Activated CD8-positive, alpha-beta memory T cell treated with anti-CD3 and anti-CD28 coated beads for 24 hours (primary cell): ENCODE measurements around the gene ASTE1.
"Not testable (repeated sequence)": the region's sequence is repeated elsewhere in the genome, so short reads cannot be mapped to it uniquely, and the experiment has no call there.

Experiments used
- DNase-seq: peaks from one replicate; pipeline ENCODE4 v3.0.0-alpha.2; 2020

The ASTE1 gene, protein sequence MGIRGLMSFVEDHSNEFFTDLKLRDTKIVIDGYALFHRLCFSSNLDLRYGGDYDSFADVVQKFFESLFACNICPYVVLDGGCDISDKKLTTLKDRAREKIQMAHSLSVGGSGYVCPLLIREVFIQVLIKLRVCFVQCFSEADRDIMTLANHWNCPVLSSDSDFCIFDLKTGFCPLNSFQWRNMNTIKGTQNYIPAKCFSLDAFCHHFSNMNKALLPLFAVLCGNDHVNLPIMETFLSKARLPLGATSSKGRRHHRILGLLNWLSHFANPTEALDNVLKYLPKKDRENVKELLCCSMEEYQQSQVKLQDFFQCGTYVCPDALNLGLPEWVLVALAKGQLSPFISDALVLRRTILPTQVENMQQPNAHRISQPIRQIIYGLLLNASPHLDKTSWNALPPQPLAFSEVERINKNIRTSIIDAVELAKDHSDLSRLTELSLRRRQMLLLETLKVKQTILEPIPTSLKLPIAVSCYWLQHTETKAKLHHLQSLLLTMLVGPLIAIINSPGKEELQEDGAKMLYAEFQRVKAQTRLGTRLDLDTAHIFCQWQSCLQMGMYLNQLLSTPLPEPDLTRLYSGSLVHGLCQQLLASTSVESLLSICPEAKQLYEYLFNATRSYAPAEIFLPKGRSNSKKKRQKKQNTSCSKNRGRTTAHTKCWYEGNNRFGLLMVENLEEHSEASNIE

DNA sequence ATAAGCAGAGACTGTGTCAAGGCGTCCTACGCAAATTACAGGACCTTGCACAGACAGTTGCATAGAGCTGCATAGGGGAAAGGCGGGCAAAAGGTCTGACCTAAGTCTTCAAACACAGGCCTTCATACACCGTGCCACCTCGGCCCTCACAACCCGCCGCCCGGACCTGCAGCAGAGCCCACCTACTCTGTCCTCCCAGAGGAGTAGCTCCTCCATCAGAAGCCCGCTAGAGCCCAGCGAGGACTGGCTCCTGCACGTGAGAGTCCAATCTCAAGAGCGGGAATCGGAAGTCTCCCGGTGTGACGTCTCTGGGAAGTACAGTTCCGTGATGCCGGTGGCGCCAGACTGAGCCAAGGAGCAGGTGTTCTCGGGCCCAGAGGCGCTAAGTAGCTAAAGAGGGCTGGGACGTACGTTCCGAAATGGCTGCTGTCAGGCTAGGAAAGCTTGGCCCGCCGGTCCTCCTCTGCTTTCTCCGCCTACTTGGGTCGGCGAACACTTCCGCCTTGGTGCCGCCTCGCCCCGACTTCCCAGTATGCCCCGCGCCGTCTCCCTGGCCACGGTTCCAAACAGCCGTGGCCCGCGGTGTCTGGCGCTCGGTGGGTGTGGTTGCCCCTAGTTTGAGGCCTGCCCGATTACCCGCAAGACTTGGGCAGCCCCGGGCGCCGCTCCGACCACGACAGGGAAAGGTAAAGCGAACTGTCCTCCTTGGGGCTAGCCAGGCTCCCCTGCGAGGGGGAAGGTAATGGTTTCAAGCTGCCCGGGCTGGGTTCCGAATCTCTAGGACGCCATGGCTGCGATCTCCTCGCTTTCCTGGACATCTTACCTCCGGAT, at the start of gene ASTE1, which contains the start of gene NEK11:
Gene ASTE1 (minus strand): TSS at position 505 of the 831 bp plus-strand sequence. CDS start 1,519 bp downstream, outside the sequence.
Gene NEK11 (plus strand): TSS at position 557 of the 831 bp plus-strand sequence. CDS start 2,832 bp downstream, outside the sequence.
- DNase-seq, result peak; percentile 93

DNA sequence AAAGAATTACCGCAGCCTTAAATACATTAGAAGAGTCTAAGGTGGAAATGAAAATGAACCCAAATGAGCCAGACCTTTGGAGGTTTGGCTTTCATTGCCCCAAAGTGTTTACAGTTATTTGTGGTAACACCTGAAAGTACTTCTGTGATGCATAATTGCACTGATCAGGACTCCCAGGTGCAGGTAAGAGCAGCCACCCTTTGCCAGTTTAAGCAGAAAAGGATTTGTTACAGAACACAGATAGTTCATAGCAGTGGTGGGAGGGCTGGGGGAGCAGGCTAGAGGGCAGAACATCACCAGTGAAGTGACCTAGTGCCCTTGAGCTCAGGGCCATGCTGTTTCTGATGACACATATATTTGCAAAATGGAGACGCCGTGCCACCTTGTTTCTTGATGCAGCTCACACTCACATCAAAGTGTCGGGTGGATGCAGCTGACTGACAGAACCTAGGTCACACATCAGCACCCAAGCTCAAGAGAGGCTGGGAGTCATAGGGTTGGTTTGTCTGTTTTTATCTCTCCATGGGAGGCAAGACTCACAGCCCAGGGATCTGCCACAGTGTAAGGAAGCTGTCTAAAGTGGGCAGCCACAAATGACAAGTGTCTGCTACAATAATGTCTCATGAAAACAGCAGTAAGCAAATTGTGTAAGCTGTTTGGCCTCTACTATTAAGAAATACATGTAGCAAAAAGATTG, 49.2 kb upstream of the ASTE1 start:
- DNase-seq, result no peak

DNA sequence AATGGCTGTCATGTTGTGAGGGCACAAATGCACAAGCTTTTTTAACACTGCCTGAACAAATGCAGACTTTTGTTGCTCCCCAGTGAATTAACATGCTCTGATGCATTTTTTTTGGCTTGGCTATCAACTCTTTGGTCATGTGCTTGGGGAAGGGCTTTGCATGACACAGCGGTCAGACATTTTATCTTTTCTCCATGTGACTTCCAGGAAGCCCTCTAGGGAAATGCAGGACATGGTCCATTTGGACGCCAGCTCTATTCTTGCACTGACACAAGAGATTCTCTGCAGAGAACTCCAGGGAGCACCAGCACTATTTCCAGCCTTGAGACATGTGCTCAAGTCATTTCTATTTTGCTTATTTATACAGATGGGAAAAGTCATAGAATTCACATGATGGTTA, 46.2 kb upstream of the ASTE1 start:
- no peak for DNase-seq

DNA sequence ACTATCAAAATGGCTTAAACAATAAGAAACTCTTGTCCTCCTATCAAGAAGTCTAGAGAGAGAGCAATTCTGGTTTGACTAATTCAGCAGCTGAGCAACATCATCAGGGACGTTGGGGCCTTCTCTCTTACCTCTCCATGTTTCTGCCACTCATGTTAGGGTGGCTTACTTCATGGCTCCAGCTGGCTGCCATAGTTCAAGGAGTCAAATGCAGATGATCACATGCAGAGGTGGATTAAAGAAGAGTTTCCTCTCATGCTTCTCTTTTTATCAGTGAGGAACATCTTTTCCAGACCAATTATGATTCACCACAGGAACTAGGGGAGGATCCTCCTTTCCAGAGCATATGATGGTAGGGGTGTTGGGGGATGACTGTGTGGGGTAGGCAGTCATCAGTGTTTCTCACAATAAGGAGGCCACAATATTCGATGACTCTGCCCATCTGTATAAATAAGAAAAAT, 45.5 kb upstream of the ASTE1 start:
- DNase-seq, result no peak

DNA sequence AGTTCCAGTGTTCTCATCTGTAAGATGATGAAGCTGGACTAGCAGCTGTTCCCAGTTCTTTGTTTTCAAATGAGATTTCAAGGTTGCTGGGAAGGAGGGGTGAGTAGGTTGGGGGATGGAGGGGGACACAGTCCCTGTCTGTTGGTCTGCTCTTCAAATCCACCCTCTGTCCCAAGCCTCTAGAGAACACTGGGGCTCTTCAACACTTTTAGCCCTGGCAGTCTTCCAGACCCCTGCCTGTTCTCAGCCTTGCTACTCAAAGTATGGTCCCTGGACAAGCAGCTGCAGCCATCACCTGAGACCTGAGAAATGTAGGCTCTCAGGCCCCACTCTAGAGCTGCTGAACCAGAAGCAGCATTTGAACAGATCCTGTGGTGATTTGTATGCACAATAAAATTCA, 41.4 kb upstream of the ASTE1 start:
- no peak for DNase-seq

DNA sequence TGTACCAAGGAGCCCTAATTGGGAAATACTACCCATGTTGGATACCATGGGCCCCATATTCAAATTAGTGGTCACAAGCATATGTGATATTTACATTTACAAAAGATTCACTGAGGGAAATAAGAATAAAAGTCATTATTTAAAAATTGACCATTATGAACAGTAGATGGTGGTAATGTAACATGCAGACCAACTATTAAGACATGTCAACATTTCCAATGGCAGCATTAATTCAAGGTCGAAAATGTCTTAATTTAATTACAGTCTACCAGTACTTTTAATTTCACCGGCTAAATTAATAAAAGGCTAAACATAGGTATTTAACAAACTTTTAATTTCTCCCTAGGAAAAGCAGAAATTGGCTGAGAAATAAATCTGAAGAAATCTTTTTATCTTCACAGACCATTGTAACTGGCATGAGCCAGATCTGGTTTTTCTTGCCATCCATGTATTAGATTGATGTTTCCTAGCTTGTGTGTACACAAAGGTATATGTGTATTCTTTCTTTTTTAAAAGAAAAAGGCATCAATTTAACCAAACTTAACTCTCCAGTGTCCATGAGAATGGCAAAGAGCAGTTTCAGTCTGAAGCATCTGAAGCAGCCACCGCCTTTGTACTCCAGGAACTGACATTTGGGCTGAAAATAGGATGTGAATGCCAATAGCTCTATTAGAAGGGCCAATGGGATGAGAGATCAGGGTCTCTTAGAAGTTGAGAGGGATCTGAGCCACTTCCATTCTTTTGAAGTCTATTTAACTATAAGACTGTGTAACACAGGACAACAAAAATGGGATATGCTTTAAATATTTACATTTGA, 26.6 kb upstream of the ASTE1 start:
- no peak for DNase-seq

DNA sequence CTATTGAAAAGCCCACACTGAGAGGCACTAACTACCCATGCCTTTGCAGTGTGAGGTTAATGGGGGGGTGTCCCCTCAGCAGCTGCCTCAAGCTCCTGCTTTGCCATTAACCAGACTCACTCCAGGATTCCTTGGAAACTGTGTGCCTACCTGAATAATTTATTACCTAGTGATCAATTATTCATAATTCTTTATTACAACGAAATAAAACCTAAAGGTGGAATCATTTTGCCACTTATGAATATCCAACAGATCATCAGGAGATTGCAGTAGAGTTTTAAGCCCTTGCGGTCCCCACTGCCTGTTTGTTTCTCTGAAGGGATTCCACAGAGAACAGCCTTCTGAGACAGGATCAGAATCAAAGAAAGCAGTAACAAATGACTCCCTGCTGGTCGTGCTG, 23.4 kb upstream of the ASTE1 start:
- DNase-seq, result no peak

DNA sequence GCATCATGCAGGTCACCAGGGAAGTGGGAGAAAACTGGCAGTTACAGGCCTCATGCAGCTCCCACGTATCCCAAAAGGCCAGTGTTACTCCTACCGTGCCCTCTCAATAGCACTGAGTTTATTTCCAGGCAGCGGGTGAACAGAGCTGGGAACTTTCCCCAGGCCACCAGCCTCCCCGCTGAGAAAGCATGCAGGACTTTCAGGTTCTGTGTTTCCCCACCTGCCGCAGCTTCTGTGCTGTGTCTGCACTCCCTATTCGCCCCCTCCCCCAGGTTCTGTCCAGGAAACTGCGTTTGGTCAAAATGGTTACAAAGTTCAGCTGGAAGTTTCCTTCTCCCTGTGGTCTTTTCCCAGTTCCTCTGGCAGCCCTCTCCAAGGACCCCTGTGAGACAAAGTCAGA, 21.4 kb upstream of the ASTE1 start:
- DNase-seq, result no peak

DNA sequence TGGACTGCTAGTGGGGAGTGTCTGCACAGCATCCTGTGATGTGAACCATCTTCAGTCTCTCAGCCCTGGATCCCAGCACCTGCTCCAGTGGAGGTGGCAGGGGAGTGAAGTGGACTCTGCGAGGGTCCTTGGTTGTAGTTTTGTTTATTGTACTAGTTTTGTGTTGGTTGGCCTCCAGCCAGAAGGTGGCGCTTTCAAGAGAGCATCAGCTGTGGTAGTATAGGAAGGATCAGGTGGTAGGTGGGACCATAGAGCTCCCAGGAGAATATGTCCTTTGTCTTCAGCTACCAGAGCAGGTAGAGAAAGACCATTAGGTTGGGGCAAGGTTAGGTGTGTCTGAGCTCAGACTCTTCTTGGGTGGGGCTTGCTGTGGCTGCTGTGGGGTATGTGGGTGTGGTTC, 21.0 kb upstream of the ASTE1 start:
- DNase-seq, result no peak

DNA sequence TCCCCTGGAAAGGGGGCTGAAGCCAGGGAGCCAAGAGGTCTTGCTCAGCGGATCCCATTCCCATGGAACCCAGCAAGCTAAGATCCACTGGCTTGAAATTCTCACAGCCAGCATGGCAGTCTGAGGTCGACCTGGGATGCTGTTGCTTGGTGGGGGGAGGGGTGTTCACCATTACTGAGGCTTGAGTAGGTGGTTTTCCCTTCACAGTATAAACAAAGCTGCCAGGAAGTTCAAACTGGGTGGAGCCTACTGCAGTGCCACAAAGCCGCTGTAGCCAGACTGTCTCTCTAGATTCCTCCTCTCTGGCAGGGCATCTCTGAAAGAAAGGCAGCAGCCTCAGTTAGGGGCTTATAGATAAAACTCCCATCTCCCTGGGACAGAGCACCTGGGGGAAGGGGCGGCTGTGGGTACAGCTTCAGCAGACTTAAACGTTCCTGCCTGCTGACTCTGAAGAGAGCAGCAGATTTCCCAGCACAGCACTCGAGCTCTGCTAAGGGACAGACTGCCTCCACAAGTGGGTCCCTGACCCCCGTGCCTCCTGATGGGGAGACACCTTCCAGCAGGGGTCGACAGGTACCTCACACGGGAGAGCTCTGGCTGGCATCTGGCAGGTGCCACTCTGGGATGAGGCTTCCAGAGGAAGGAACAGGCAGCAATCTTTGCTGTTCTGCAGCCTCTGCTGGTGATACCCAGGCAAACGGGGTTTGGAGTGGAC, 15.8 kb upstream of the ASTE1 start:
- not testable (repeated sequence) for DNase-seq

DNA sequence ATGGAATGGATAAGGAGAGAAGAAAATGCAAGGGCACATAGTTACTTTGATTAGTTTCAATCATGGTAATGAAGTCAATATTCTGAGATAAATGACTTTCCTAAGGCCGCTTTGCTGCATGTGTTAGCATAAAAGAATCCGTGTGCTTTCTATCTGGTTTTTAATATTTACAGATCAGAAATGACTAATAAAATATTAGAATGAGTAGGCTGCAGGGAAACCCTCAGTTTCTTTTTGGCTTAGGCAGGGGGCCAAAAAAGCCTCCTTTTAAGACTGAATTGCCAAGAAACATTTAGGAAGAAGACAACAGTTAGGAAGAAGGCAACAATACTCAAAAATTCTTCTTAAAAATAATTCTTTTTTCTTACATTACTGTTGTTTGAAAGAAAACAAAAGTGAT, 11.7 kb upstream of the ASTE1 start:
- DNase-seq, result no peak

DNA sequence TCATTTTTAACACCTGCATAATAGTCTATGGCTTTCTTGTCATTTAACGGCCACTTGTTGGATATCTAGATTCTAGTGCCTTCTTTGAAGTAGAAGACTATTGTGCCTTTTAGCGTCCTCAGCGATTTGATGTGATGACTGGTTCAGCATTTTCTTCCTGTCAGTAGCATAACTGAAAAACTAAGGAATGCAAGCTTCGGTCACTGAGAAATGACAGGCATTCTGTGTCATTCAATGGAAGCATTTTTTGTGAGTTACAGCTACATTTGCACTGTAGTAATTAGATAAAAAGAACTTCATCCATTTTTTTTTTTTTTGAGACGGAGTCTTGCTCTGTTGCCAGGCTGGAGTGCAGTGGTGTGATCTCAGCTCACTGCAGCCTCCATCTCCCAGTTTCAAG, 10.4 kb upstream of the ASTE1 start:
- DNase-seq, result no peak

DNA sequence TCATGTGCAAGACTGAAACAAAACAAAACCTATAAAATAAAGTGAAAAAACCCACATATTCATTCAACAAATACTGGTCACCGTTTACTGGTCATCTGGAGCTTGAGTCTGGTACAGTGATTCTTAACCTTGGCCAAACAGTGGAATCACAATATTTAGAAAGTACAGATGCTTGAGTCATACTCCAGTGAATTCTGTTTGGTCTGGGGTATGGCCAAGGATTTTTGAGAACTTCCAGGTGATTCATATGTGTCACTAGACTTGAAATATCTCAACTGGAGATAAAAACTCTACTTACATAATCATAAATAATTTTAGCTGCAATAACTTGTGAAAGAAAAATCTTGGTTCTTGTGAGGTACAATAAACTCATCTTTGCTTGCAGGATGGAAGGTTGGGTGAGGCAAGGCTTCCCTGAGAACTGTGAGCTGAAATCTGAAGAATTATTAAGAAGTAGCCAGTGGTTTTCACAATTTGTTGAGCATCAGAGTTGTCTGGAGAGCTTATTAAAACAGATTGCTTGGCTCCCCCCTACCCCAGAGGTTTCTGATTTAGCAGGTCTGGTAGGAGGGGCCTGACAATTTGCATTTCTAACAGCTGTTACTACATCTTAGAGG, 9.7 kb upstream of the ASTE1 start:
- DNase-seq, result no peak

DNA sequence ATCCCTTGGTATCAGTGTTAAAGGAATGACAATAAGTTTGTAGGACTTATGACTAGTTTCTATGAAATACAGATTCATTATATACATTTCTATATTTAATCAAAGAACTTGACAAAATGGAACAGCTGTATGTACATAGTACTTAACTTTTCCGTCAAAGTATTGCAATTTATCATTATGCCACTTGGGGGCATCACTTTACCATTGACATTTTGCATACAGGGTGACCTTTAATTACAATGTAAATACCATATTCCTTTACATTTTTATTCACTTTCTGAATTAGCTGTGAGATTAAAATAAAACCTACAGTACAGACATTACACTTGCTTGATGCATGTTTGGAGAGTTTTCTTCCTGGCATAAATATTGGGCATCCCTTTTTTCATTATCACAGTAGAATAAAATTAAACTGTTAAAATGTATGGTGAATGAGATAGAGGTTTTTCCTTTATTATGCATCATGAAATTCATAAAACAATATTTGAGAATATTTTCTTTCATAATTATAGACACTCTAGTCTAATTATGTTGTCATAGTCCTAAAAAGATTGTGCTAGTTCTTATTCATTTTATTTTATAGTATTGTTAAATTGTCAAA, 7.0 kb upstream of the ASTE1 start:
- no peak for DNase-seq

DNA sequence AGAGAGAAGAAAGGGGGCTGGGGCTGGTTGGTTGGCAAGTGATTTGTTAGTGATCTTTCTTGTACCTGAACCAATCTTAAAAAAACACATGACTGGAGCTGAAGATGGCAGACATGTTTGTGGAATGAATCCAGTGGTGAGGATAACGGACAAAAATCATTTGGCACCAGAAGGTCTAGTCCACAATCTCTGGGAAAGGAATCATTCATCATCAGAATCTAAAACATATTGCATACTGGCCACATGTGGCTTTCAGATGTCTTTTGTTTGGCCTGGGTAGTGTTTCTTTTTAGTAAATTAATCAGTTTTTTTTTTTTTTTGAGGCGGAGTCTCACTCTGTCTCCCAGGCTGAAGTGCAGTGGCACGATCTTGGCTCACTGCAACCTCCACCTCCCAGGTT, 5.0 kb upstream of the ASTE1 start:
- no peak for DNase-seq

DNA sequence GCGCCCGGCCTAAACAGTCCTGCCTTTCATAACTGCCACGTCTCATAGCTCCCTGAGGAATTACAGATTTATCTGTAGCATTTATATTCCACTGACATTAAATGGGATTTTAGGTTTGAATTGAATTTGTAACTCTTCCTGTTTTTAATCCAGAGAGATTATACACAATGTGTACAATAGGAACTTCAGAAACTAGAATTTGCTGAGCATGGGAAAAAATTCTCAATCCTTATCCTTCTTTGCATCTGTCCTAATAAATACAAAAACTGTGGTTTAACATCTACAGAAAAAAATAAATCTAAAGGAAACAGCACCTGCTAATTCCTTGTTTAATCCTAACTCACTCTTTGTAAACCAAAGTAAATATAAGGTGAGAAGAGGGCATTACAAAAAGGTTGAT, 2.2 kb upstream of the ASTE1 start:
- DNase-seq, result no peak

DNA sequence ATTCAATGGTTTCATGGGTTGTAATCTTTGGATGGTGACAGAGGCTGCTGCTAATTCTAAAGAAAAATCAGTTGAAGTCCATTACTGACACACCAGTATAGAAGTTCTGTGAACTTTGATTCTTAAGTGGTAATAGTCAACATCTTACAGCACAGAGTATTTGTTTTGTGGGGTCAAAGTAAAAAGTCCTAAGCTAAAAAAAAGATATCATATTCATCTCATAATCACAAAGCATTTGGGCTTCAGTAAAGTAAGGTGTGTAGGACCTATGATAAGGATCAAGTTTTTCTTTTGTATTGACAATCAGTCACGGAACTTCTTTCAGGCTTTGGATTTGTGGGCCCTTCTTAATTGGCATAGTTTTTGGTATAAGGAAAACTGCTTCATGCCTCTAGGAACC, 1.1 kb downstream of the ASTE1 start:
- no peak for DNase-seq

DNA sequence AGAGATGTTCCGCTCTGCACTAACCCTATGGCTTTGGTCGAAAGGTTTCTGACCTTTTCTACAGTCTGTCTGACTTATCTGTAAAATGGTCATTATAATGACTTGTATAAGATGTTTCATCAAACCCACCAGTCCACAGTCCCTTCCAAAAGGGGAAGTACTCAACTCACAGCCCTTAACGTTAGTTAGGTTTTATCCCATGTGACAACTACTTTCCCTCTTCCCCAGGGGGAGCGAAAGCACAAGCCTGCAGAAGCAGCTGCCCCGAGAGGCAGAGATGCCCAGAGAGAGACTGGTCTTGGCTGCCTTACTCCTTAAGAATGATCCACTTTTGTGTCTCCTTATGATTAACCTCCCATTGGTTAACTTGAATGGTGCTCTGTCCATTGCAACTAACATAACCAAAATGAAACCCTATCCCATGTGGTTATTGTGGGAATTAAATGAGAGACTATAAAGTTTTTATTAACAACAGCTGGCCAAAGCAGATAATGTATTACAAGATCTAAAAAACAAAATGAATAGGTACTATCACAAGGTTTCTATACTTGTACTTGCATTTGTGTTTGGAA, 6.4 kb downstream of the ASTE1 start:
- no peak for DNase-seq

DNA sequence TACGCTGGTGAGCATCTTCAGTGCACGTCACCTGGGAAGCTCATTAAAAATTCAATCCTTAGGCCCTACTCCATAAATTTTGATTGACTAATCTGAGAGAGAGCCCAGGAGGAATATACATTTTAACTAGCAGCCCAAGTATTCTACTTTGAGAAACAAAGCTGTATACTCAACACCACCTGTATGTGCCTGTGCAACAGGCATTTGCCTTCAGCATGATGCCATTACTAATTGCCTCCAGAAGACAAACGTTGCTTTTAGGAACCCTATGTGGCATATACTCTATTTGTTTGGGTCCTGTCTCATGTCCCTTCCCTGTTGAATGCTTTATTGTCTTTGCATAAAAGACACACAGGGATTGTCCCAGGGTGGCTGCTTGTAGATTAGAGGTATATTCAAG, 7.7 kb downstream of the ASTE1 start:
- DNase-seq, result no peak

DNA sequence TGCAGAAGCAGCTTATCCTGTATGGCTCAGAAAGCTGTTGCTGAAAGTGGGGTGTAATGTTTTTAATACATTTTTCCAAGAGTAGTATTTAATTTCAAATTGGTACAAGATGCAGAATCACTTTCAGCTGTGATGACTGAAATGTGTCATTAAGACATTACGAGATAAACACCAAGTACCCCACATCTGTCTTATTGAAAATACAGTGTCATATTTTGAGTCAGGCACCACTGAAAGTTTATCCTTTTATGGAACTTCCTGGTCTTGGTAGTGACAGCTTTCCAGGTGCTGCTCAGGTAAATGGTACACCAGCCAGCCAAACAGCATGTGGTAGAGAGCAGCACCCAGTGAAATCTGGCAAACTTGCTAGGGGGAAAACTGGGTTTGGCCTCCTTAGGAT, 16.9 kb downstream of the ASTE1 start:
- DNase-seq, result no peak
